ENCODE results near the gene FNDC5. TPM values are rescaled to one million over a fixed set of nuclear protein-coding genes. Genes with fewer than 3 reads are reported as not detected.

The FNDC5 gene
- total and polyA plus RNA-seq, 2 experiments from 2014 or later = 1.0 to 1.7 TPM

DNA sequence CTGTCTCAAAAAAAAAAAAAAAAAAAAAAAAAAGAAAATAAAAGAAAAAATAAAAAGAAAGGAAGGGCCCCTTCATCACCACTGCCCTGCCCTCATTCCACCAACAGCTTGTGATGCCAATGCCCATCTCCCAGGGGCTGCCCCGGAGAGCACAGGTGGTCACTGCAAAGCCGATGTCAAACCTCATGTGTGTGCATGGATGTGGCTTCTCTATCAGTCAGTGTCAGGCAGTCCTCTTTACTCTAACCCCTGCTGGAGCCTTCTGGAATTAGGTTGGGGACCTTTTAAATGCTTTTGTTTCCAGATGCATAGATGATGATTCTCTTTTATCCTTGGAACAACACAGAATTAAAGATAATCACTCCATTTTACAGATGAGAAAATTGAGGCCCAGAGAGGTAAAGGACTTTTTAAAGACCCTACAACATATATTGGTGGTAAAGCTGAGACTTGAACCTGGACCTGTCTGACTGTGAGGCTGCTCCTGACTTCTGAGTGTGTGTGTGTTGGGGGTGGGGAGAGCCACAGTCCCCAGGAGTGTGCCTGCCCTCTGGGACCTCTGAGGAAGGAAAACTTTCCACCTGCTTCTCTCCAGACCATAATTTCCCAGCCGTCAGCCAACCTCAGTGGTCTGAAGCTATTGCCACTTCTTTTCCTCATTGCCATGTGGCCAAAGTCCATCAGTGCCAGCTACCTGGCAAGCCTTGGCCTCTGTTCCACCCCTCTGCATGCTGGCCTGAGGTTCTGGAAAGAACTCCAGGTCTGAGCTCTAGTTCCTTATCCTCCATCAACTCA, 33.5 kb upstream of the FNDC5 start:
- Mint-ChIP-seq H3K4me3 (no peak overlapping the region), H3K27ac (no peak overlapping the region), H3K4me1 (peaks cover 7% of the 10 kb centered on the region; the same call in 2 of the 3 replicates), H3K27me3 (ENCODE audit: insufficient read depth, low read depth, poor library complexity) (peaks cover 34% of the 10 kb centered on the region), H3K9me3 (no peaks in the 10 kb centered on the region), H3K36me3 (ENCODE audit: low read depth) (no peaks in the 10 kb centered on the region)
- Histone ChIP-seq H3K27me3 (ENCODE audit: insufficient read depth) (peaks cover 42% of the 10 kb centered on the region), H3K27ac (ENCODE audit: low read depth) (no peak overlapping the region), H3K4me3 (no peak overlapping the region), H3K4me1 (ENCODE audit: insufficient read depth) (peaks cover 12% of the 10 kb centered on the region), H3K9me2 (ENCODE audit: insufficient read depth) (no peaks in the 10 kb centered on the region), H3K4me2 (no peak overlapping the region), H3K79me2 (replicated peaks; ENCODE audit: insufficient read depth) (no peaks in the 10 kb centered on the region), H2AFZ (no peak overlapping the region), H4K20me1 (replicated peaks; ENCODE audit: insufficient read depth) (no peaks in the 10 kb centered on the region), H3F3A (replicated peaks; ENCODE audit: low read depth) (no peaks in the 10 kb centered on the region), H3K36me3 (ENCODE audit: insufficient read depth) (no peaks in the 10 kb centered on the region)
- TF ChIP-seq, protein P1, sequence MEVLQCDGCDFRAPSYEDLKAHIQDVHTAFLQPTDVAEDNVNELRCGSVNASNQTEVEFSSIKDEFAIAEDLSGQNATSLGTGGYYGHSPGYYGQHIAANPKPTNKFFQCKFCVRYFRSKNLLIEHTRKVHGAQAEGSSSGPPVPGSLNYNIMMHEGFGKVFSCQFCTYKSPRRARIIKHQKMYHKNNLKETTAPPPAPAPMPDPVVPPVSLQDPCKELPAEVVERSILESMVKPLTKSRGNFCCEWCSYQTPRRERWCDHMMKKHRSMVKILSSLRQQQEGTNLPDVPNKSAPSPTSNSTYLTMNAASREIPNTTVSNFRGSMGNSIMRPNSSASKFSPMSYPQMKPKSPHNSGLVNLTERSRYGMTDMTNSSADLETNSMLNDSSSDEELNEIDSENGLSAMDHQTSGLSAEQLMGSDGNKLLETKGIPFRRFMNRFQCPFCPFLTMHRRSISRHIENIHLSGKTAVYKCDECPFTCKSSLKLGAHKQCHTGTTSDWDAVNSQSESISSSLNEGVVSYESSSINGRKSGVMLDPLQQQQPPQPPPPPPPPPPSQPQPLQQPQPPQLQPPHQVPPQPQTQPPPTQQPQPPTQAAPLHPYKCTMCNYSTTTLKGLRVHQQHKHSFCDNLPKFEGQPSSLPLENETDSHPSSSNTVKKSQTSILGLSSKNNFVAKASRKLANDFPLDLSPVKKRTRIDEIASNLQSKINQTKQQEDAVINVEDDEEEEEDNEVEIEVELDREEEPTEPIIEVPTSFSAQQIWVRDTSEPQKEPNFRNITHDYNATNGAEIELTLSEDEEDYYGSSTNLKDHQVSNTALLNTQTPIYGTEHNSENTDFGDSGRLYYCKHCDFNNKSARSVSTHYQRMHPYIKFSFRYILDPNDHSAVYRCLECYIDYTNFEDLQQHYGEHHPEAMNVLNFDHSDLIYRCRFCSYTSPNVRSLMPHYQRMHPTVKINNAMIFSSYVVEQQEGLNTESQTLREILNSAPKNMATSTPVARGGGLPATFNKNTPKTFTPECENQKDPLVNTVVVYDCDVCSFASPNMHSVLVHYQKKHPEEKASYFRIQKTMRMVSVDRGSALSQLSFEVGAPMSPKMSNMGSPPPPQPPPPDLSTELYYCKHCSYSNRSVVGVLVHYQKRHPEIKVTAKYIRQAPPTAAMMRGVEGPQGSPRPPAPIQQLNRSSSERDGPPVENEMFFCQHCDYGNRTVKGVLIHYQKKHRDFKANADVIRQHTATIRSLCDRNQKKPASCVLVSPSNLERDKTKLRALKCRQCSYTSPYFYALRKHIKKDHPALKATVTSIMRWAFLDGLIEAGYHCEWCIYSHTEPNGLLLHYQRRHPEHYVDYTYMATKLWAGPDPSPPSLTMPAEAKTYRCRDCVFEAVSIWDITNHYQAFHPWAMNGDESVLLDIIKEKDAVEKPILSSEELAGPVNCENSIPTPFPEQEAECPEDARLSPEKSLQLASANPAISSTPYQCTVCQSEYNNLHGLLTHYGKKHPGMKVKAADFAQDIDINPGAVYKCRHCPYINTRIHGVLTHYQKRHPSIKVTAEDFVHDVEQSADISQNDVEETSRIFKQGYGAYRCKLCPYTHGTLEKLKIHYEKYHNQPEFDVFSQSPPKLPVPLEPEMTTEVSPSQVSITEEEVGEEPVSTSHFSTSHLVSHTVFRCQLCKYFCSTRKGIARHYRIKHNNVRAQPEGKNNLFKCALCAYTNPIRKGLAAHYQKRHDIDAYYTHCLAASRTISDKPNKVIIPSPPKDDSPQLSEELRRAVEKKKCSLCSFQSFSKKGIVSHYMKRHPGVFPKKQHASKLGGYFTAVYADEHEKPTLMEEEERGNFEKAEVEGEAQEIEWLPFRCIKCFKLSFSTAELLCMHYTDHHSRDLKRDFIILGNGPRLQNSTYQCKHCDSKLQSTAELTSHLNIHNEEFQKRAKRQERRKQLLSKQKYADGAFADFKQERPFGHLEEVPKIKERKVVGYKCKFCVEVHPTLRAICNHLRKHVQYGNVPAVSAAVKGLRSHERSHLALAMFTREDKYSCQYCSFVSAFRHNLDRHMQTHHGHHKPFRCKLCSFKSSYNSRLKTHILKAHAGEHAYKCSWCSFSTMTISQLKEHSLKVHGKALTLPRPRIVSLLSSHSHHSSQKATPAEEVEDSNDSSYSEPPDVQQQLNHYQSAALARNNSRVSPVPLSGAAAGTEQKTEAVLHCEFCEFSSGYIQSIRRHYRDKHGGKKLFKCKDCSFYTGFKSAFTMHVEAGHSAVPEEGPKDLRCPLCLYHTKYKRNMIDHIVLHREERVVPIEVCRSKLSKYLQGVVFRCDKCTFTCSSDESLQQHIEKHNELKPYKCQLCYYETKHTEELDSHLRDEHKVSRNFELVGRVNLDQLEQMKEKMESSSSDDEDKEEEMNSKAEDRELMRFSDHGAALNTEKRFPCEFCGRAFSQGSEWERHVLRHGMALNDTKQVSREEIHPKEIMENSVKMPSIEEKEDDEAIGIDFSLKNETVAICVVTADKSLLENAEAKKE (CRISPR knock-in tag; IDR thresholded peaks at IDR 0.05) = no peak
- no peak for TF ChIP-seq POLR2AphosphoS5 (IDR thresholded peaks at IDR 0.05; ENCODE audit: low read depth)
- TF ChIP-seq STAT1 (IDR thresholded peaks at IDR 0.05; ENCODE audit: unreplicated experiment) = no peak
- no peak for TF ChIP-seq EZH2 (IDR thresholded peaks at IDR 0.05; ENCODE audit: low read depth, unreplicated experiment)
- no peak for TF ChIP-seq ETS1 (IDR thresholded peaks at IDR 0.05)
- no peak for TF ChIP-seq NANOG (IDR thresholded peaks at IDR 0.05; ENCODE audit: borderline replicate concordance)
- TF ChIP-seq JUNB (IDR thresholded peaks at IDR 0.05; ENCODE audit: unreplicated experiment) = no peak
- TF ChIP-seq EZH2phosphoT487 (IDR thresholded peaks at IDR 0.05; ENCODE audit: unreplicated experiment) = no peak
- no peak for TF ChIP-seq CREB1 (CRISPR knock-in tag; IDR thresholded peaks at IDR 0.05; ENCODE audit: low read depth)
- no peak for TF ChIP-seq ZNF114 (CRISPR knock-in tag; IDR thresholded peaks at IDR 0.05)
- no peak for TF ChIP-seq ZNF331 (CRISPR knock-in tag; IDR thresholded peaks at IDR 0.05; ENCODE audit: low read depth)
- DNase-seq (ENCODE audit: low spot score) (no peak), ATAC-seq (no peak)

Data from GM23338 (cell line).